Retinal pigment epithelial cell (primary cell): Measurements from ENCODE around the gene GEMIN8.
A peak's percentile ranks its signal among the peaks of the same experiment; 100 is the strongest.

Experiments used
- DNase-seq: peaks from one replicate; pipeline ENCODE4 v3.0.0-alpha.2; 2010; ENCODE audit warnings: low read depth
- H3K4me3 ChIP-seq: 2 replicates; pipeline ENCODE4 v1.5.1; 2011; ENCODE audit warnings: mild to moderate bottlenecking, low read length, control low read depth, moderate library complexity
- TF ChIP-seq, protein P1 (sequence below): conservative IDR thresholded peaks from 2 replicates; pipeline ENCODE4 v1.5.1; 2011; ENCODE audit warnings: low read depth, low read length, control low read depth, inconsistent platforms

GEMIN8 gene, protein sequence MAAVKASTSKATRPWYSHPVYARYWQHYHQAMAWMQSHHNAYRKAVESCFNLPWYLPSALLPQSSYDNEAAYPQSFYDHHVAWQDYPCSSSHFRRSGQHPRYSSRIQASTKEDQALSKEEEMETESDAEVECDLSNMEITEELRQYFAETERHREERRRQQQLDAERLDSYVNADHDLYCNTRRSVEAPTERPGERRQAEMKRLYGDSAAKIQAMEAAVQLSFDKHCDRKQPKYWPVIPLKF

DNA sequence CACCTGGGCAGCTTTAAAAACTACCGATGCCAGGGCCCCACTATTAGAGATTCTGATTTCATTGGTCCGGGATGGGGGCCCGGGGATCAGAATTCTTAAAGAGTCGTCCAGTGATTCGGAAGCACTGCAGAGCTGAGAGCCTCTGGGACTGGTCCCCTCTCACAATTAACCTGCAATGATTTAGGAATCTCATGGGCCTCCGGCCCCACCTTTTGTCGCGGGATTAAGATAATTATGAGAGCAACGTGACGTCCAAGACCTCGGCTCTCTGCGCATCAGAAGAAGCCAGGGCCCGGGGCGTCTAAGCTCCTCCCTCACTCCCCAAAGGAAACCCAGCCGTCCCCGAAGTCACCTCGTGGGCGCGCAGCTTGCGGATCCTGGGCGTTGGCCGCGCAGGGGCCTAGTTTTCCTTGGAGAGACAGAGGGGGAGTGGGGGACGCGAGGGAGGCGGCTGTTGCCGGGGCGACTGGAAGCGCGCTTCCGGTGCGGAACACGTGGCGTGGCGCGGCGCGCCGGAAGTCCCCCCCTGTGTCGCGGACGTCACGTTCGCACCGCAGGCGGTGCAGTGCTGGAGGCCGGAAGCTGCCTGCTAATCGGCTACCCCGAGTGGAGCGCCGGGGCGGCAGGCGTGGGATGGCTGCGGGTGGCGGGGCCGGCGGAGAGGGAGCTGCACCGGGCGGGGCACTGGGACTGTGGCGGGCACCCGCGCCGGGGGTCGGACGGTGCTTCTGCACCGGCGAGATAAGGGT, at the start of gene GEMIN8:
TSS of gene GEMIN8 (minus strand) at position 468 of the 749 bp plus-strand sequence. CDS start 8,414 bp downstream, outside the sequence.
- H3K4me3 ChIP-seq, result peak within 1 kb of the TSS; percentile 65
- TF ChIP-seq, protein P1, sequence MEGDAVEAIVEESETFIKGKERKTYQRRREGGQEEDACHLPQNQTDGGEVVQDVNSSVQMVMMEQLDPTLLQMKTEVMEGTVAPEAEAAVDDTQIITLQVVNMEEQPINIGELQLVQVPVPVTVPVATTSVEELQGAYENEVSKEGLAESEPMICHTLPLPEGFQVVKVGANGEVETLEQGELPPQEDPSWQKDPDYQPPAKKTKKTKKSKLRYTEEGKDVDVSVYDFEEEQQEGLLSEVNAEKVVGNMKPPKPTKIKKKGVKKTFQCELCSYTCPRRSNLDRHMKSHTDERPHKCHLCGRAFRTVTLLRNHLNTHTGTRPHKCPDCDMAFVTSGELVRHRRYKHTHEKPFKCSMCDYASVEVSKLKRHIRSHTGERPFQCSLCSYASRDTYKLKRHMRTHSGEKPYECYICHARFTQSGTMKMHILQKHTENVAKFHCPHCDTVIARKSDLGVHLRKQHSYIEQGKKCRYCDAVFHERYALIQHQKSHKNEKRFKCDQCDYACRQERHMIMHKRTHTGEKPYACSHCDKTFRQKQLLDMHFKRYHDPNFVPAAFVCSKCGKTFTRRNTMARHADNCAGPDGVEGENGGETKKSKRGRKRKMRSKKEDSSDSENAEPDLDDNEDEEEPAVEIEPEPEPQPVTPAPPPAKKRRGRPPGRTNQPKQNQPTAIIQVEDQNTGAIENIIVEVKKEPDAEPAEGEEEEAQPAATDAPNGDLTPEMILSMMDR, result no peak
- peak; percentile 37 for DNase-seq

DNA sequence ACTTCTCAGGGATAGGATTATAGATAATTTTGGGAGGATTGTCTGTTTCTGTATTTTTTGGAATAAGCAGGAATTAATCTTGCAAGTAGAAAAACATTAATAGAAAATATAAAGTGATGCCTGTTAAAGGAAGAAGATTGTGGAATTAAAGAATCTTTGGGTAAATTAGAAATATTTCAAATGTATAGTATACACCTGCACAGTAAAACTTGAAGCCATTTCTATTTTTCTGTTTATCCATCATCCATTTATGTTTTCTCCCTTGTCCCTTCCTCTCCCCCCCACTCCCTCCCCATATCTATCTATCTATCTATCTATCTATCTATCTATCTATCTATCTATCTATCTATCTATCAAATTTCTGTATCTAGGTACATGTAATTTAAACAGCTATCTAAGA, 46.9 kb upstream of the GEMIN8 start:
- TF ChIP-seq, protein P1, result no peak

DNA sequence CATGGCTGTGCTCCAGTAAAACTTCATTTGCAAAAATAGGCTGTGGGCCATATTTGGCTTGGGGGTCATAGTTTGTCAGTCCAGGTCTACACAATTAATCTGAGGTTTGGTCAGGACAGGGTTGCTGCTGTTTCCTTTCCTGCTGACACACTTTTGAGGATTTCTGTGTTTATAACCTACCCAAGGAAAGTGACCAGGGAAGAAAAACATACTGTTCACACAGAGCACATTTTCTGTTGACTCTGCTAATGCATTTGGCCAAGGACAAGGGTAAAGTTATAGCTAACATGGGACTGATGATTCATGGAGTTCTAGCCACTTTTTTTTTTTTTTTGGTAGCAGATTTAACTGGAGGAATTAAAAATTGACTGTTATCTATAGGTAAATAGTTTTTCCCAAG, 43.9 kb upstream of the GEMIN8 start:
- H3K4me3 ChIP-seq, result no peak overlapping the region
- no peak for DNase-seq
- TF ChIP-seq, protein P1, result no peak

More for the DNA sequence above, 46.9 kb upstream of the GEMIN8 start:
- no peak overlapping the region for H3K4me3 ChIP-seq
- no peak for DNase-seq

DNA sequence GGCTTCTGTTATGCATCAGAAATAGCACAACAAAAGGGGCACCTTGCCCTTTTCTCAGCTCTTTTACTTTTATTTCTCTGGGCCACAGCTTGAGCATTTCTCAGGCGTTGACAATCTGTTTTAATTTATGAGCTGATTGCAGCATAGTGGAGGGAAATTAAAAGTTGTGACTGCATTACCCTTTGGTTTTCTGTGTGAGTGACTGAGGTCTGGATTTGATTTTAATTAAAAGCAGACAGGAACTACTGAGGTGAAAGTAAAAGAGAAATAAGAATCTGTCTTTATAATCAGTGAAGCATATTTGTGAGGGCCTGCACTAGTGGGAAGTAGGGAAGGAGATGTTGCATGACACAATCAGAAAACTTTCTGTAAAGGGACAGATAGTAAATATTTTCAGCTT, 43.4 kb upstream of the GEMIN8 start:
- TF ChIP-seq, protein P1, result no peak
- DNase-seq, result no peak

DNA sequence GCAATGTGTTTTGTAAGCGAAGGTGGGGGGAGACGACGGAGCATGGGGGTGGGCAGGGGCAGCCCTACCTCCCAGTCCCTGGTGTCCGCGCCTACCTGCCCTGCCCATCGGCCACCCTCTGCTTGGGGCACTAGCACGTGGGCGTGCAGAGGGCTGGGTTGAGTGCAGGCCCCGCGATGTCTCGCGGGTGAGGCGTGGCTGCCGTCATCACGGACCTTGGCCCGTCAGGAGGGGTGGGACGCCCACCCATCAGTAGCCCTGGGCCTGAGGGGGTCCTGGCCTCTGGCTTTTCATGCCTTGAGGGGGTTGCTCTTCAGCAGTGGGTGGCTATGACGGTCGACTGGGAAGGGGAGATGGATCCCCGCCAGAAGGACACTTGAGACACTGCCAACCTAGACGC, 36.1 kb upstream of the GEMIN8 start:
- TF ChIP-seq, protein P1, result no peak
- no peak overlapping the region for H3K4me3 ChIP-seq
- DNase-seq, result no peak

More for the DNA sequence above, 43.4 kb upstream of the GEMIN8 start:
- H3K4me3 ChIP-seq, result no peak overlapping the region

DNA sequence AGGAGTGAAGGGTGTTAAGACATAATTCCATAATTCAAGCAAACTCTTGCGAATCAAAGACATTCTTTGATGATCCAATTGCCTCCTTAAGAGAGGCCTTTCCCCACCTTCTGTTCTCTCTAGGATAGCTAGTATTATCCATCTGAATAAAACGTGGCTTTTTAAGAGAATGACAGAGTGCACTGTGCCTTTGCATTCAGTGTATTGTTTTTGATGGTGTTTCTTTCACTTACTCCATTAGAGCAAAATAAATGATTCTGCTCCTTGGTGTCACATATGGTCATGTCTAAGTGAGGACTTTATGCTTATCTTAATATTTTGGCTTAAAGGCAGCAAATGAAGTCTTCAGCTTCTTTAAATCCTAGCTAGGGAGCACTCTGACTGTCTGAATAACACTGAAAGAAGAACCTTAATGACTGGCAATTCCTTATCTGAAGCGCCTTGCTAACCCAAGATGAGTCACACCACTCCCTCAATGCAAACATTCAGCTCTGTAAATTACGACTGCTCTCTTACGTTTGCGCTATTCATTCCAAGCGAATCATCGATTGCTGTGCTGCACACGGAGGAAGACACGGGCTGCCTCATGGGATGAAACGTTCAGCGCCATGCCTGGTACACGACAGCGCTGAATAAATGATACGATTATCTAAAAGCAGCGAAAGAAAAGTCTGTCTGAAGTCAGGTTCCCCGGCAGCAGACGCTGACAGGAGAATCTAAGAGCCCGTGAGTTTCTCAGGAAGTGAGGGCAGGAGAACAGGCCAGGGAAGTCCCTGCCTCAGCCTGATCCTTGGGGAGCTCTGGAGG, 35.1 kb upstream of the GEMIN8 start:
- DNase-seq, result no peak
- no peak overlapping the region for H3K4me3 ChIP-seq
- TF ChIP-seq, protein P1, result no peak
